GM19467 (cell line): ENCODE data around the gene SLC25A46.
"Not testable (repeated sequence)": the region's sequence is repeated elsewhere in the genome, so short reads cannot be mapped to it uniquely, and the experiment has no call there.

Experiments used
- ATAC-seq: cut with Tn5 transposase; IDR thresholded peaks from one replicate; pipeline ENCODE4 v1.9.1; 2021; ENCODE audit warnings: mild to moderate bottlenecking, moderate library complexity; ENCODE audit not compliant: unreplicated experiment

SLC25A46 gene

GRCh38 chr5:110738812-110739651 is at the start of gene SLC25A46:
Gene SLC25A46, plus strand, starts transcription at chr5:110739007. Its CDS starts 113 bp downstream, at chr5:110739120.
- peak; percentile 97 for ATAC-seq

DNA sequence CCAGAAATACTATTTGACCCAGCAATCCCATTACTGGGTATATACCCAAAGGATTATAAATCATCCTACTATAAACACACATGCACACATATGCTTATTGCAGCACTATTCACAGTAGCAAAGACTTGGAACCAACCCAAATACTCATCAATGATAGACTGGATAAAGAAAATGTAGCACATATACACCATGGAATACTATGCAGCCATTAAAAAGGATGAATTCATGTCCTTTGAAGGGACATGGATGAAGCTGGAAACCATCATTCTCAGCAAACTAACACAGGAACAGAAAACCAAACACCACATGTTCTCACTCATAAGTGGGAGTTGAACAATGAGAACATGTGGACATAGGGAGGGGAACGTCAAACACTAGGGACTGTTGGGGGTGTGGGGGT is 48.2 kb upstream of the SLC25A46 start:
- ATAC-seq, result not testable (repeated sequence)

DNA sequence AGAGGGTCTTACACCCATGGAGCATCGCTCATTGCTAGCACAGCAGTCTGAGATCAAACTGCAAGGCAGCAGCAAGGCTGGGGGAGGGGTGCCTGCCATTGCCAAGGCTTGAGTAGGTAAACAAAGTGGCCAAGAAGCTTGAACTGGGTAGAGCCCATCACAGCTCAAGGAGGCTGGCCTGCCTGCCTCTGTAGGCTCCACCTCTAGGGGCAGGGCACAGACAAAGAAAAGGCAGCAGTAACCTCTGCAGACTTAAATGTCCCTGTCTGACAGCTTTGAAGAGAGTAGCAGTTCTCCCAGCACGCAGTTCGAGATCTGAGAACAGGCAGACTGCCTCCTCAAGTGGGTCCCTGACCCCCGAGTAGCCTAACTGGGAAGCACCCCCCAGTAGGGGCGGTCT is 46.1 kb upstream of the SLC25A46 start:
- not testable (repeated sequence) for ATAC-seq

- no peak for ATAC-seq
Measured at GRCh38 chr5:110702300-110702699, 36.5 kb upstream of the SLC25A46 start.

DNA sequence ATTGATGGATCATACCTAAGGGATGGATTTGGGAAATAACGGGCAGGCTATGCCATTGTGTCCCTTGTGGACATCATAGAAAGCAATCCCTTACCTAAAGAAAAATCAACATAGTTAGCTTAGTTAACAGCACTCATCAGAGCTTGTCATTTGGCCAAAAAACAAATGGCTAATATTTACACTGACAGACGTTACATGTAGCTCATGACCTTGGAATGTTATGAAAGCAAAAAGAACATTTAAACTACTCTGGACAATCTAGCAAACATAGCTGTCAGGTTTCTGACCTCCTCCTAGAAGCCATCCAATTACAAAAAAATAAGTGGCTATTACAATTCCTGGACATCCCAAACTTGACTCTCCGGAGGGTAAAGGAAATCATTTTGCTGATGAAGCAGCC is 36.1 kb upstream of the SLC25A46 start:
- no peak for ATAC-seq

DNA sequence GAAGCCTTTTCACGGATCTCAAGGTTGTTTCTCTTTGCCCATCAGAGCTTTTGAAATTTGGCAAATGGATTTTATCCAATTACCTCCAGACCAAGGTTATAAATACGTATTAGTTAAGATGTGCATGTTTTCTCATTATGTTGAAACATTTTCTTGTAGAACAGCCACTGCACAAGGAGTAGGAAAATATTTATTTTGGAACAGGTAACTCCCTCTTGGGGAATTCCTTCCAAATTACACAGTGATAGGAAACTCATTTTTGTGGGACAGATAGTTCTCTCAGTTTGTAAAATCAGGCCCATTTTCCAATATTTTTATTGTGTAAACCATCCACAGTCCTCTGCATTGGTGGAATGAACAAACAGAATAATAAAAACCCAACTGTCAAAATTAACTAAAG is 35.3 kb upstream of the SLC25A46 start:
- ATAC-seq, result no peak

- ATAC-seq, result no peak
Measured at GRCh38 chr5:110705349-110705748, 33.5 kb upstream of the SLC25A46 start.

GRCh38 chr5:110707260-110707844 is 31.5 kb upstream of the SLC25A46 start:
- ATAC-seq, result no peak

- no peak for ATAC-seq
Measured at GRCh38 chr5:110716247-110717245, 22.3 kb upstream of the SLC25A46 start.

- no peak for ATAC-seq
Measured at GRCh38 chr5:110718311-110718710, 20.5 kb upstream of the SLC25A46 start.

DNA sequence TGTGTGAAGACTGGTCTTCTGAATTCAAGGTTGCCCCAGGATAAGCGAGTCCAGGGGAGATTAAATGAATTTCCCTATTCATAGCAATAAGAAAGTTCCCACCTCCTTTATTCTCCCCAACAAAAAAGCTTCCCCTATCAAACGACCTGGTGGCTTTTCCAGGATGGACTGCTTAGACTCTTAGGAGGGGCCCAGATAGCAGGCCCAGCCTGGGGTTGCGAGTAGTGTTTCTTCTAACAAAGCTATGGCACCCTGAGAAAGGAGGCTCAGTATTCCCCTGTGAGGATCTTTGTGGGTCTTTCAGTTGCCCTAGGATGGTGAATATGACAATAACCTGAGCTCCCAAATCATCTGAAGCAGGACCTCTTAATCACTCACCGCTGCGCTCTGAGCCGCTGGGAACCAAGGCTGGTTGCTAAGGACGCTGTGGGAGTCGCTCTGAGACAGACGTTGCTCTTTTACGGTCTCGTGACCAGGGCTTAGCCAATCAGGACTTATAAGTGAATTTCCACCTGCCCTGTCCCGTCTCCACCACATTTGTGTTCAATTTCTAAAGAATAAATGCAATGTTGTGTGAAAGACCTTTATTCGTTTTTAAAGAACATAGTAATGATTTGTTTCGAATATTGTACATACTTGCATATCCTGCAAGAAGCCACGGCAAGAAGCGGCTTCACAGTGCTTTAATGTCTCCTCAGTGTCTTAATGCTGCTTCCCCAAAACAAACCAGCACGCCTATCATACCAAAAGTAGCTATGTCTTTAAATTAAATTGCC is 12.4 kb upstream of the SLC25A46 start, which contains the start of gene TMEM232:
Gene TMEM232 (minus strand): TSS at position 423 of the 776 bp plus-strand sequence. CDS start 59,319 bp downstream, outside the sequence.
- peak; percentile 100 for ATAC-seq

DNA sequence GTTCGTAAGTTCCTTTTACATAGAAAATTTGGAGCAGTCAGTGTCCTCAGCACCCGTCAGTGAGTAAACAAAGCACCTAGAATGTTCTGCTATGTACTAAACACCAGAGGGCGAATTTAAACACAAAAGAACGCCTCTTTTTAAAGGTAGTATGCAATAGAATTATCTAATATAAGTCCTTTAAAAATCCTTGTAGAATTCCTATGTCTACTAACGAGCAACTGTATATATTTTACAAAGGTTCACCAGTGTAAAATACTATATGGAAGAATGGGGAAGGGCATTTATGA is 11.8 kb upstream of the SLC25A46 start:
- ATAC-seq, result peak; percentile 35

- not testable (repeated sequence) for ATAC-seq
Measured at GRCh38 chr5:110731499-110731898, 7.3 kb upstream of the SLC25A46 start.

GRCh38 chr5:110734101-110734500 is 4.7 kb upstream of the SLC25A46 start:
- no peak for ATAC-seq

DNA sequence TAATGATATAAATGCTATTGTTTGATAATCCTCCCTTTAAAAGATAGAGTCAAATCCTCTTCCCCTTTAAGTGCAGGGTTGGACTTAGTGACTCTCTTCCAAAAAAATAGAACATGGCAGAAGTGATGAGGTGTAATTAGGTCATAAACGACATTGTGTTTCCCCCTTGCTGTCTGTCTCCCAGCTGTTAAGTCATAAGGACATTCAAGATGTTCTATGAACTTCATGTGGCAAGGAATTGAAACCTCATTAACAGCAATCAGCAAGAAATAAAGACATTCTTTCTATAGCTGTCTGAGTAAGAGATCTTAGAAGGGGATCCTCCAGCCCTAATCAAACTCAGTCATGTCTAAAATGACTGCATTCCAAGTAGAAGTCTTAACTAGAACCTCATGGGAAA is 3.3 kb upstream of the SLC25A46 start:
- ATAC-seq, result no peak

DNA sequence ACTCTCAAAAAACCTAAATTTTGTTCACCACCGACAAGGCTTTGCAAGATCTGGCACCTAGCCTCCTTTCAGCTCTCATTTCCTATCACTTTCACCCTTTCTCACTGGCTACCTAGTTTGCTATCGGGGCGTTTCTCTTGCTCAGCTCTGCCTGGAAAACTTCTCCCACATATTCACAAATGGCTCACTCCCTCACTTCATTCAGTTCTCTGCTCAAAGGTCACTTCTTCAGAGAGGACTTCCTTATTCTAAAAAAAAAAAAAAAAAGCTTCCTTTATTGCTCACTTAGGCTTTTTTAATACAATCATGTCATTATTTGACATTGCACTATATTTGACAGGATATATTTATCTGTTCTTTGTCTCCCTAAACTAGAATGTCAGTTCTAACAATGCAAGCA is 2.1 kb upstream of the SLC25A46 start:
- no peak for ATAC-seq

GRCh38 chr5:110738503-110738811 is 350 bp upstream of the SLC25A46 start:
- ATAC-seq, result peak; percentile 49

- ATAC-seq, result peak; percentile 98
Measured at GRCh38 chr5:110751902-110752762, 13.3 kb downstream of the SLC25A46 start.

GRCh38 chr5:110752953-110753352 is 14.1 kb downstream of the SLC25A46 start:
- no peak for ATAC-seq

DNA sequence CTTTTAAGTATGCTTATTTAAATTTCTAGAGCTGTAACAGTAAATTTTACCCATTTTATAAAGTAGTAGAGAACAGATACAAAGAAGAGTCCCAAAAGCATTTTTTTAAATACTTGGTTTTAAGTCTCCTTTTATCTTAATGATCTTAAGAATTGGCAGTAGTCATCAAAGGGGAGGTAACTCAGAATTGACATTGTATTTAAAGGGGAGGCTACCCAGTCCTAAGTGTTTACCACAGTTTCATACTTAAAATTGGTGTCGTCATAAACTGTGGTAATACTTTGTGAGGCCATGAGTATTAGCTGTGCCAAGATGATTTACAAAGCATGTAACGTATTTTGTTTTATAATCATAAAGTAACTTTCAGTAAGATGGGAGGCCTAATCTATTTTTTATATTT is 14.8 kb downstream of the SLC25A46 start:
- no peak for ATAC-seq
